ENCODE measurements around the gene GOLGA6L22.
"Not testable (repeated sequence)": the region's sequence is repeated elsewhere in the genome, so short reads cannot be mapped to it uniquely, and the experiment has no call there.

GOLGA6L22 gene

GRCh38 chr15:22458603-22459002 is at the start of gene GOLGA6L22:
TSS of gene GOLGA6L22 (plus strand) at chr15:22458903. CDS start at chr15:22458994, 91 bp downstream.
- not testable (repeated sequence) for DNase-seq

- DNase-seq = not testable (repeated sequence)
Measured at GRCh38 chr15:22417288-22417687, 41.4 kb upstream of the GOLGA6L22 start.

- not testable (repeated sequence) for DNase-seq
Measured at GRCh38 chr15:22417795-22418194, 40.9 kb upstream of the GOLGA6L22 start.

DNA sequence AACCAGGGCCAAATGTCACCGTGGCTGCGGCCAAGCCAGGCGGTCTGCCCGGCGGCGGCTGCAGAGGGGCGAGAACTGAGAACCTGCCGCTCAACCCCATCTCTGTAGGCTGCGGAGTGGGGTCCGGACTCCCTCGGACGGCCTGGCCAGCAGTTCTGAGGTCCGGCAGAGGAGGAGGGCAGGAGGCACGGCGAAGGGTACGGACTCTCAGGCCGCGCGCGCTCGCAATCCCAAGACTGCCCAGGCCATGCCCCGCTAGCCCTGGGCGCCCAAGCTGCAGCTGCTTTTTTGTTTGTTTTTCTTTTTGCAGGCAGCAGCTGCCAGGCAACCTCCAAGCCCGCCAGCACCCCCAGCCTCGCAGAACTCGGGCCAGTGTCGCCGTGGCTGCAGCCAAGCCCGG is 40.5 kb upstream of the GOLGA6L22 start:
- DNase-seq = not testable (repeated sequence)

GRCh38 chr15:22418666-22419065 is 40.0 kb upstream of the GOLGA6L22 start:
- DNase-seq = not testable (repeated sequence)

- not testable (repeated sequence) for DNase-seq
Measured at GRCh38 chr15:22420340-22420739, 38.4 kb upstream of the GOLGA6L22 start.

DNA sequence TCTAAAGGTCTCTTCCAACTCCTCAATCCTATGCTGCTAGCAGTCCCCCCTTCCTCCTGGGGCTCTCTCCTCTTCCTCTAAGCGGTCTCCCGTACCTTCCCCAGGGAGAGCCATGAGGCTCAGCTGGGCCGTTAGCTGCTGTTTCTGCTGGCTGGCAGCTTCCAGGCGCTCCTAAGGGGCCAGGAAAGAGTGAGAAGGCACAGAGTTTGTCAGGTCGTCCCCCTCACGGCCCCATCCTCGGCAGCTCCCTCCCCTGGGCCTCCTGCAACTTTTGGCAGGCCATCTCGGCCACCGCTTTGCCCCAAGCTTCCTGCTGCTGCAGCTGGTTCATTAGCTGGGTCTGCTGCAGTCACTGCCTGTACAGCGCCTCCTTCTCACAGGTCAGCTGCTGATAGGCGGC is 29.3 kb upstream of the GOLGA6L22 start:
- DNase-seq = not testable (repeated sequence)

DNA sequence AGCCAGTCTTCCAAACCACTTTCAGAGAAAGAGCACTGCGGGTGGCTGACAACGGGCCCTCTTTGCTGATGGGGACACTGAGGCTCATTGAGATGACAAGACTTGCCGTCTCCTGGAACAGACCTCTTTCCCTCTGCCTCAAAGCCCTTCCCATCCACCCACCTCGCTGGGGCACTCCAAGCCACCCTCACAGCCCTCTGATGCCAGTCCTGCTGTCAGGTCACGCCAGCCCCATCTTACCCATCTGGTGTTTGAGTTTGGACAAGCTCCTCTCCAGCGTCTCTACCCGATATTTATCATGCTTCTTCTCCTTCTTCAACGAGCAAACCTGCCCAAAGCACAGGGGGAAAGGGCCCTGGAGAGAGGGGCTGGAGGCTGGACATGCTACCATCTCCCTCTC is 27.0 kb upstream of the GOLGA6L22 start:
- DNase-seq = not testable (repeated sequence)

DNA sequence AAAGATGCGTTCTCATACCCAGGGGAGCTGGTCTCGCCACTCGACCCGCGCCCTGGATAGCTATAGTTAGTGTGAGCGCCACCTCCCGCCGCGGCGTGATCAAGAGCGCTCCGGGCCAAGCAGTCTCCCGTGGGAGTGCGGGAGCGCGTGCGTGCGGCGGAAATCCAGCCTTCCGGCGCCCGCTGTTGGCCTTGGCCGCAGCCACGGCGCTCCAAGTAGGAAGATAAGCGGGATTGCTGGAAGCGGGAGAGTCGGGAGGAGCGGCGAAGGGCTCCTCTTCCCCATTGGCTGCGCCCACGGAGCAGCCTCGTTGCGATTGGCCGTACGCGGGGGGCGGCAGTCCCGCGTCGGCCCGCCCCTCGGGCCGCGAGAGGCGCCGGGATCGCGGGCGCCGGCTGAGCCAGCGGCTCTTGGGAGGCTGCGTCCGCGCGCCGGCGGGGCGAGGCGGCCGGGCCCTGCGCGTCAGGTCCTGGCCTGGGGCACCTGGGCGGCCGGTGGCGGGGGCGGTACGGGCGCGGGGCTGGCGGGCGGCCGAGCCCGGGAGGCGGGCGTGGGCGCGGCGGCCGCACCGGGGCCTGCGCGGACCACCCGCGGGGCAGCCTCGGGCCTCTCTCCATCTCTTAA is 35.9 kb downstream of the GOLGA6L22 start:
- not testable (repeated sequence) for DNase-seq

- DNase-seq = not testable (repeated sequence)
Measured at GRCh38 chr15:22497200-22497599, 38.5 kb downstream of the GOLGA6L22 start.

DNA sequence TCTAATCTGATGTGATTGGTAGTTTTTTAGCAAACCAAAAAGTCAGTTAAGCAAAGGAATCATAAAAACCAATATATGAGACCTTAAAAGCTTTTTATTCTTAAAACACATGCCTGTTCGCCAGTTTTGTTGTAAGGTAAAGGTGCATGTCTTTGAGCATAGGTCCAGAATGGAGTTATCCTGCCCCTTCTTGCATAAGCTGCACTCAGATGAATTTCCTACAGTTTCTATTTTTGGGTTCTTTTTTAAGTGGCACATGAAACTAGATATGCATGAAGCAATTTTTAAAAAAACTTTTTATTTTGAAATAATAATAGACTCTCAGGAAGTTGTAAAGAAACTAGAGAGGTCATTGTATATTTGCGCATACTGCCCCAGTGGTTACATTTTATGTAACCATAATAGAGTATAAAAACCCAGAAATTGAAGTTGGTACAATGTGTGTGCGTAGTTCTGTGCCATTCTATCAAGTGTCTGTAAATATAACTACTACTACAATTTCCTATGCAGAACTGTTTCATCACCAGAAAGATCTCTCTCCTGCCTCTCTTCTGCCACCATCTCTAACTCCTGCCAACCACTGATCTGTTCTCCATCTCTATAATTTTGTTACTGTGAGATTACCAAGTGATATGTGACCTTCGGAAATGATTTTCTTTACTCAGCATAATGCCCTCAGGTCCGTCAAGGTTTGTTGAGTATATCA is 39.7 kb downstream of the GOLGA6L22 start:
- not testable (repeated sequence) for DNase-seq

- not testable (repeated sequence) for DNase-seq
Measured at GRCh38 chr15:22502272-22502671, 43.6 kb downstream of the GOLGA6L22 start.

GRCh38 chr15:22506959-22507358 is 48.3 kb downstream of the GOLGA6L22 start:
- DNase-seq = not testable (repeated sequence)

DNA sequence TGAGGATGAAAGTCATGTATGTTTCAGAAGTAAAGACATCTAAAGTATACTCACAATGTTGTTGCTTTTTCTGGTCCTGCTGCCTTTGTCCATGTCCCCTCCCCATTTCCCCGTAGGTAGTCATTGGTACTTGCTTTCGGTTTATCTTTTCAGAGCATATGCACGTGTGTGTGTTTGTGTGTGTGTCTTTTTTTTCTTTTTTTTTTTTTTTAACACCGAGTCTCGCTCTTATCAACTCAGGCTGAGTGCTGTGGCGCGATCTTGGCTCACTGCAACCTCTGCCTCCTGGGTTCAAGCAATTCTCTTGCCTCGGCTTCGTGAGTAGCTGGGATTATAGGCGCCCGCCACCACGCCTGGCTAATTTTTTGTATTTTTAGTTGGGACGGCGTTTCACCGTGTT is 57.4 kb downstream of the GOLGA6L22 start:
- not testable (repeated sequence) for DNase-seq
